Amniotic stem cell (primary cell): ENCODE data around the gene KREMEN1.
A peak's percentile ranks its signal among the peaks of the same experiment; 100 is the strongest.
"Not testable (repeated sequence)": the region's sequence is repeated elsewhere in the genome, so short reads cannot be mapped to it uniquely, and the experiment has no call there.

ENCODE experiments used
- DNase-seq: peaks from one replicate; lab custom pipeline; 2025; lab: John Stamatoyannopoulos, UW

KREMEN1 gene, protein sequence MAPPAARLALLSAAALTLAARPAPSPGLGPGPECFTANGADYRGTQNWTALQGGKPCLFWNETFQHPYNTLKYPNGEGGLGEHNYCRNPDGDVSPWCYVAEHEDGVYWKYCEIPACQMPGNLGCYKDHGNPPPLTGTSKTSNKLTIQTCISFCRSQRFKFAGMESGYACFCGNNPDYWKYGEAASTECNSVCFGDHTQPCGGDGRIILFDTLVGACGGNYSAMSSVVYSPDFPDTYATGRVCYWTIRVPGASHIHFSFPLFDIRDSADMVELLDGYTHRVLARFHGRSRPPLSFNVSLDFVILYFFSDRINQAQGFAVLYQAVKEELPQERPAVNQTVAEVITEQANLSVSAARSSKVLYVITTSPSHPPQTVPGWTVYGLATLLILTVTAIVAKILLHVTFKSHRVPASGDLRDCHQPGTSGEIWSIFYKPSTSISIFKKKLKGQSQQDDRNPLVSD

DNA sequence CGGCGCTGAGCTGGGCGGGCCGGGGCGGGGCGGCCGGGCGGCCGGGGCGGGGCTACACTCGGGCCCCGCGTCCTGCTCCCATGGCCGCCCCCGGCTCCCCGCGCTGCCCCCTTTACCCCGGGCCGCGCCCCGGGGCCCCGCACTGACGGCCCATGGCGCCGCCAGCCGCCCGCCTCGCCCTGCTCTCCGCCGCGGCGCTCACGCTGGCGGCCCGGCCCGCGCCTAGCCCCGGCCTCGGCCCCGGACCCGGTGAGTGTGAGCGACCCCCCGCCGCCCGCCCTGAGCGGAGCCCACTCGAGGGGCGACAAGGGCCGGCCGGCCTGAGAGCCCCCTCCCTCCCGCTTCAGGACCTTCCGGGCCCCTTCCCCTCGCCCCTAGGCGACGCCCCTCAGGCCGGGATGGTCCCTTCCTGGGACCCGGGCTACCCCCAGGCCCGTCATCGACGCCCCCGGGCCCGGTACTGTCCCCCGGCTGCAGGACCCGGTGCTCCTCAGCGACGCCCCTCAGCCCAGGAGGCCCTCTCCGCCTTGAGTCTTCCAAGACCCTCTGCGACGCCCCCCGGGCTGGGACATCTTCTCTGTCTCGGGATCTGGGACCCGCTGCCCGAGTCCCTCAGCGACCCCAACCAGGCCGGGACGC lies at the start of gene KREMEN1:
Gene KREMEN1, plus strand, starts transcription at position 57 of the 639 bp plus-strand sequence. Its CDS starts 96 bp downstream, at position 153.
- DNase-seq: no peak

DNA sequence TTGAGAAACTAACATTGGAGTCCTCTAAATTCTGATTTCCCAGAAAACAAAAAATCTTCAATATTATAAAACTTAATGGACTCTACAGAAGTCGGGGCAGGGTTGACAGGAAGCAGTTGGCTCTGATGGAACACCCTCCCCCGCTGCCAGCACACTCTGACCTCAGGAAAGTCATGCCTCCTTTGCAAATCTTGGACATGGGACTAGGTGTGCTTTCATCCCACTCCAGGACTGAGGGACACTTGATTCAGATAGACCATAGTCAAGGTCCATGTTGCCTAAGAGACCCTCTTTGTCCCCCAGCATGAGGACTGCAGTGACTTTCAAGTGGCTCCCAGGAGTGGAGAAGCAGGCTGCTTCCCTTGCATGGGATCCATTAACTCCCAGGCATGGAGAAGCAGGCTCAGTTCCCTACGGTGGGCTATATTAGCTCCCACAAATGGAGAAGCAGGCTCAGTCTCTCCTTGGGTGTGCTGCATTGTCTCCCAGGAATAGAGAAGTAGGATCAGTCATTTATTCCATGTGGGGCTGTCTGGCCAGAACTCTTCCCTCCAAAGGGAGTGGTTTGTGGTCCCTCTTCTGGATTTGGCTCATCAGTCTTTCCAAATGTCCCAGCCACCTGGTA lies 49.6 kb upstream of the KREMEN1 start:
- DNase-seq: no peak

DNA sequence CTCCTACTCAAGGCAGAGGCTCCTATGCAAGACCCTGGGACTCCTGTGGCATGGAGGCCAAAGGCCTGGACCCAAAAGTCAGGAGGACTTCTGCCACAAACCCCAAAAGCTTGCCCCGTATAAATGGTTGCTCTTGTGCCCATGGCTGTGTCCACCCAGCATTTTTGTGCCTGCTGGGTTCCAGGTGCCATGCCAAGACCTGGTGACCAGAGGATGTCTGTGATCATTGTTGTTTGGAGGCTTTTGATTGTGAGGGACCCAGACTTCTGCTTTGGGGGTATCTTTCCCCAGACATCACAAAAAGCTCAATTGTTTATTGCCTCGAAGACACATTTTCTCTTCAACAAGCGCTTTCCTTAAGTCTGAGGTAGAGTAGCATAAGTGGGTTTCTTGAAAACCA lies 46.3 kb upstream of the KREMEN1 start:
- no peak for DNase-seq

DNA sequence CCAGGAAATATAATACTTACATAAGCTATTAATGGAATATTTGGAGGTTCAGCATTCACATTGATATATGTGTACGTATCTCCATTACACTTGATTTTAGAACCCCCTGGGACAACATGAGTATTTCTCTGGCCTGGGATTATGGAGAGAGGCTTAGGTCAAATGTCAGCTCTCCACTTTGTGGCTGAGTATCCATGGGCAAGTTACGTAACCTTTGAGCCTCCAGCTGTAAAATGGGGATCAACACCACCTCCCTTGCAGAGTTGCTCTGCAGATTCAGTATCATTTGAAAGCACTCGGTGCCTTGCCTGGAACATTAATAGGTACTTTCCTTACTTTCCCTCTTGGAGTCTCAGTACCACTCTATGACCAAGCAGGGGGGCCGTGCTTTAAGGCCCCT lies 44.4 kb upstream of the KREMEN1 start:
- no peak for DNase-seq

DNA sequence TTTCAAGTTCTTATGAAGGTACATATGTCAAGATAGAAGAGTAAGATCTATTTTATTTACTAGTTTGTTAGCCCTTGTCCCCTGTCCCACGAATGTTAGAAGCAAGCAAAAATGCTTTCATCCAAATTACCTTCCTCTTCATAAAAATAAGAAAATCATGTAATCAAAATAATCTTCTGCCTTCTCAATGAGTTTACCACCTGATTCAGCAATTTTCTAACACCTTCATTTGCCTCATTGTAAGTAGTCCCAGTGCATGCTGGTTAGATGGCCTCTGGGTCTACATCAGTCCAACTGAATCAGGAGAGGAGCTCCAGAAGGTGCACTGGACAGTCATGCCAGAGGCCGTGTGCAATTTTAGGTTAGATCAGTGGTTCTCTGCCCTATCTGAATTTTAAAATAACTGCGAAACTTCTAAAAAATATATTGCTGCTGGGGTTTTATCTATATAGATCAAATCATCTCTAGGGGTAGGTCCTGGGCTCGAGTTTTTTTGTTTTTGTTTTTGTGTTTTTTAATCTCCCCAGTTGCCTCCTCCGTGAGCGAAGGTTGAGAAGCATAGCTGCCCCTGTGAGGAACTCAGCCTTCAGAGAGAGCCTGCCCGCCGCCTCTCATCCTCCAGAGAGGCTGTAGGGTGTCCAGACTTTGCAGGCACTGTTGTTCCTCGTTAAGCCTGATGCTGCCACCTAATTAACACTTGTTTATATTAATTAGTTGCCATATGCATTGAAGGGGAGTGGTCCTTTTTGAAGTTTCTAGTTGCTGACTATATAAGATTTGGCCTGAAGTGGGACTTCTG lies 43.4 kb upstream of the KREMEN1 start:
- DNase-seq: no peak

DNA sequence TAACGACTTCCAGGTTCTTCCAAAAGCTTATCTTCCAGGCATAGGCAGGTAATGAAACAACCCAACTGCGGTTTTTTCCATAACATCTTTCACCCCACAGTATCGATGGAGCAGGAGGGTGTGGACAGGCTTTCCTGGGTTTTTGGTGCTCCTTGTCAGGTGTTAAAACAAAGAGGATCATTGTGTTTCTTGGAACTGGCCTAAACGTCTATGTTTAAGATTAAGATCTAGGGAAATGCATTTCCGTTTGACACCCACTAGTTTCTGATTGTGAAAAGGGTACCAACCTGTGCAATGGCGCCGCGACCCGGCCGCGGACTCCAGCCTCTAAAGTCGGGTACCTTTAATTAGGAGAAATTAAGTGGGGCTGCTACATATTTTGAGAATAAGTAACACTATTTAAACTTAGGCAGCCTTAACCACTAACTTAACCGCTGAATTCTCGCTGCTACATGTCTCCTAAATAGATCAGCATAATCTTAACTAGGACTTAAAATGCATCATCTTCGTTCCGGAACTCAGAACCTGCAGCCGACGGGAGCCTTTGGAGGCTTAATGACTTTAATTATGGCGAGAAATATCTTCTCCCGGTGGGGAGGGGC lies 42.7 kb upstream of the KREMEN1 start:
- no peak for DNase-seq

DNA sequence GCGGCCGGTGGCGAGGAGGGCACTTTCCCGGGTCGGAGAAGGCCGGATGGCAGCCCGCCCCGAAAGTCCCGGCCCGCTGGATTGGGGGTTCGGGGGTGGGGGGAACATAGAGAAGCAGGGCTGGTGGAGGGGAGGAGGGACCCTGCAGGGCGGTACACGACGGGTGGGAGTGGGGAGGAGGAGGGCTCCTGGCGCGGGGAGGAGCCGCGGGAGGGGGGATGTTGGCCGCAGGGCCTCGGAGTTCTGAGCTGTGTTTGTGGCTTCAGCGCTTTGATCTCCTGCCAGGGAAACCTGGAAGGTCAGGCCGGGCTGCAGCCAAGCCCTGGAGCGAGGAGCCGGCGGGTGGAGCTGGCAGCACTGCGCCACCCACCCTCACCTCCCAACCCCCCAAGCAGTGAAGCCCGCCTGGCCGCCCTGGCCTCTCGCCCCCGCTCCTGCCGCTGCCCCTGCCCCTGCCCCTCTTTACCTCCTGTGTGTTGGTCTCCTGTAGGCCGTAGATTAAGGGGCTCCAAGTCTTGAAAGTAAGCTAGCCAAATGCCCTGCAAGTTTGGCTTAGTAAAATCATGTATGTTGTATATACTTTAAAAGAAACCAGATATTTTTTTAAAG lies 42.1 kb upstream of the KREMEN1 start:
- no peak for DNase-seq

DNA sequence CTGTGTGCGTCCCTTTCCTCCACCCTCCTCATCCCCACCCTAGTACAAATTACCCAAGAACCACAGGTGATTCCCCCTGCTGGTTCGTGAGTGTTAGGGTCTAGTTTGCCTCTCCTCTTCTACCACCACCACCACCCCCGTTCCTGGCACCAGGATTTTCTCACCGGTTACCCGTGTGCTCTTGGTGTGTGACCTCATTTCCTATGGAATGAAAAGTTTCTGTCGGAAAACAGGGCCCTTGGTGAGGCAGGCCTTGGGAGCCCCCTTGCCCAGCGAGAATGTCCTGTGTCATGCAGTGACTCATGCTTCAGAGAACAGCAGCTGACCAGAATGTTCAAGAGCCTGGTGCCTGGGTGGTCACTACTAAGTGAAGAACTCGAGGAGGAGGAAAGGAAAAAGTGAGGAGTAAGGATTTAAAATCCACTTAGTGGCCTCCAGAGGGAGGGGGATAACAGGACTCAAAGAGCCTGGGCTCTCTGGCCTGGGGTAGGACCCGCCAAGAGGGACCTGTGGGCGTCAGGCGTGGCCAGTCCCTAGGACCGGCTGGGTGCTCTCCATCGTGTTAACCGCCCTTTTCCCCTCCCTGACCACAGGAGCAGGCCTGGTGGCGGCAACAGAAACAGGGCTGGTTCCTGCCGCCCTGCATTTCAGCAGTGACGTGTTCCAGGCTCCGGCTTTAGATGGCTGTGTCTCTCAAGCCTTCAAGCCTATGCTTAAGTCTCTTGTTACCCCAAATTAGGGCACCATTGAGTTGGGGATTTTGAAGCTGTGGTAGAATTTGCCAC lies 41.4 kb upstream of the KREMEN1 start:
- peak; percentile 87 for DNase-seq

DNA sequence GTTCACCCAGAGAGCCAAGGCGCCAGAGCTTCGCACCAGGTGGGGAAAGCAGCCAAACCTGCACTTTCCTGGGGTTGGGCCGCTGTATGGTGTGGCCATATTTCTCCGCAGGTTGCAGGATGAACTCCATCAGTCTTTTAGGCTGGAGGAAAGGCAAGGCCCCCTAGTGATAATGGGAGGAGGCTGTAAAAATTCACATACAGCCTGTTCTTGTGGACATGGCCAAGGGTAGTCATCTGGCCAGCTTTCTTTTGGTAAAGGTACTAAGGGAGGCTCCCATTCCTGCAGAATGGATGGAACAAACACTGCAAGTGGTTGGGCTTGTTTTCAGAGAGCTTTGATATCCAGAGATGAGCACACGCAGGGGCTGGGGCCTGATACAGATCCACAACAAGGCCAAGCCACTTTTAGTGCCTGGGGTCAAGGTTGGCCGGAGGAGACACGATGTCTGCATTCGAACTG lies 40.8 kb upstream of the KREMEN1 start:
- no peak for DNase-seq

DNA sequence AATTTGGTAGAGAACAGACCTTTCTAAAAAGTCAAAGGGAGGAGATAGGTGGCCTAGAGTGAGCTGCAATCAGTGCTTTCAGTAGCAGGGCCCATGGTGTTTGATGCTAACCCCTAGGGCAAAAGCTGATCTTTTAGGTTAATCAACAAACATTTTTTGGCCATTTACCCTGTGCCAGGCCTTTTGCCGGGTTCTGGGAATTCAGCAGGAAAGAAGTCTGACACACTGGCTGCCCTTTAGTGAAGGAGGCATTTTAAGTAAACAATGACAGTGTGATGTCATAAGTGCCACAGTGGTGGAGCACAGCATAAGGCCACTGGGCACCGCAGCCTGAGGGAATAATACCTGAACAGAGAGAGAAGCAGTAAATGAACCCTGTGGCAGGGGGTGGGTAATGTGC lies 40.3 kb upstream of the KREMEN1 start:
- DNase-seq: no peak

DNA sequence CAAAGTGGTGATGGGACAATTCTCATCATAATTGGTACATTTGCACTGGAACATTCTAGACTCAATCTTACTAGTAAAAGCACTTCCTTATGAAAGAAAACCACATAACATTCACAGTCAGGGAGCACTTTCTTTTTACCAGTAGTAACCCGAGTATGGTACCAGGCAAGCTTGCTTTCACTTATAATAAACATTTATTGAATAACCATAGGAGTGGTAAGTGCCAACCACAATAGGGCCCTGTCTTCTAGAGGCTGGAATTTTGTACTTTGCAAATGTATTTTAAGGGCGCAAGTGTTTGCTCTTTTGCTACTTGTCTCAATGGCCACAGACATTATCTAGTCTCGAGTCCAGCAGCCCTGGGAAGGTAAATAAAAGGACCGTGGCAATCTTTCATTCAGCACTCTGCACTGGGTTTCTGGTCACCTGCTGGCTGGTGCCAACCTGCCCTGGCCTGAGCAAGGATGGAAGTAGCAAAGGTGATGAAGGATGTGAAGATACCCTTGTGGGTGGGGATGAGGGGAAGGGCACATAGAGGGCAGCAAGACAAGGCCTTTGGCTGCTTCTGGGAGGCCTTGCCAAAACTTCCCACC lies 35.4 kb upstream of the KREMEN1 start:
- no peak for DNase-seq

DNA sequence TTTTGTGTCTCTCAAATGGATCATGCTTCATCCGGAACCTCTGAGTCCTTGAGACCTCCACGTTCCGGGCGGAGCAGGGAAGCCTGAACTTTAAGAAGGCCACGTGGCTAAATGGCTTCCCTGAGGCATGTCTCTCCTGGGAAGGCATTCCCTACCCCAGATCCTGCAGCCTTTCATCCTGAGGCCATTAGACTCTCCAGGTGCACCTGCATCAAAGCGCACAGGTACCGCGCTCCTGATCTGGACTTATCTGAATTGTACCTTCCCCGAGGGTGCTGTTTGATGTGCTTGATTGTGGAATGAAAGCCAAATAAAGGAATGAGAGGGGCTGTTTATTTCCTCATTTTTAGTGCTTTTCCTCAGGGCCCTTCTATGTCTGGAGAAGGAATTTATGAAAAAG lies 33.7 kb upstream of the KREMEN1 start:
- DNase-seq: no peak

DNA sequence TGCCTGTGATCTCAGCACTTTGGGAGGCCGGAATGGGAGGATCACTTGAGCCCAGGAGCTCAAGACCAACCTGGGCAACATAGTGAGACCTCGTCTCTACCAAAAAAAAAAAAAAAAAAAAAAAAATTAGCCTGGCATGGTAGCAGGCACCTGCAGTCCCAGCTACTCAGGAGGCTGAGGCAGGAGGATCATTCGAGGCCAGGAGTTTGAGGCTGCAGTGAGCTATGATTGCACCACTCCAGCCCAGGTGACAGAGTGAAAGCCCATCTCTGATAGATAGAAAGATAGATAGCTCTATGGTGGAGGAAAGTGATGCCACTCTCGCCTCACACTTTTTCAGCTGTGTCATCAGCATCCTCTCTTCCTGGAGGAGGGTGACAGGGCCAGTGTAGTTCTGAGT lies 33.2 kb upstream of the KREMEN1 start:
- DNase-seq: not testable (repeated sequence)

DNA sequence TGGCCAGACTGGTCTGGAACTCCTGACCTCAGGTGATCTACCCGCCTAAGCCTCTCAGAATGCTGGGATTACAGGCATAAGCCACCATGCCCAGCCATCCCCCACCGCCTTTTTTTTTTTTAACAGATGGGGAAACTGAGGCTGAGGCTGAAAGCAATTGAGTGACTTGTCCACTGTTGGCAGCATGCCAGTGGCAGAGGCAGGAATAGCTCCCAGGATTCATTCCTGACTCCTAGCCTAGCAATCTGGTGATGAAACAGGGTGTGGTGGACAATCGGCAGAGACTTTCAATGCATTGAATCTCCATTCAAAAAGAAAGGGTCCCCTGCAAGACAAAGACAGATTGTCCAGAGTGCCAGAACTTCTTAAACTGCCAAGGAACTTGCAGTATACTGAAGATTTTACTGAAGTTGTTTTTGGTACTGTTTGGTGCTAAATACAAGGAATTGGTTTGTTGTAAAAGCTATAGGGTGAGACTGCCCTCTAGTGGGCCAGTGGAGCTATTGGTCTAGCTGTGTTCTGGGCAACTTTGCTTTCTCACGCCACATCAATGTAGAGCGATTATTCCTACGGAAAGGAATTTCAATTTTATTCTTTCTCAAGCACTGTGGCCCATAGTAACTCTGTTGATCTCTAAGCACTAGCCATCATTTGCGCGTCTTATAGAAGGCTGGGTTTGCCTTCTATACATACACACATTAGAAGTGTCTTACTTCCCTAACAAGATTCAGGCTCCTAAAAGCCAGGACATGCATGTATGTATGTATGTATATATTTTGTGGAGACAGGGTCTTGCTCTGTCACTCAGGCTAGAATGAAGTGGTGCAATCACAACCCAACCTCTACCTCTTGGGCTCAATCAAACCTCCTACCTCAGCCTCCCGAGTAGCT lies 32.2 kb upstream of the KREMEN1 start:
- peak; percentile 64 for DNase-seq

DNA sequence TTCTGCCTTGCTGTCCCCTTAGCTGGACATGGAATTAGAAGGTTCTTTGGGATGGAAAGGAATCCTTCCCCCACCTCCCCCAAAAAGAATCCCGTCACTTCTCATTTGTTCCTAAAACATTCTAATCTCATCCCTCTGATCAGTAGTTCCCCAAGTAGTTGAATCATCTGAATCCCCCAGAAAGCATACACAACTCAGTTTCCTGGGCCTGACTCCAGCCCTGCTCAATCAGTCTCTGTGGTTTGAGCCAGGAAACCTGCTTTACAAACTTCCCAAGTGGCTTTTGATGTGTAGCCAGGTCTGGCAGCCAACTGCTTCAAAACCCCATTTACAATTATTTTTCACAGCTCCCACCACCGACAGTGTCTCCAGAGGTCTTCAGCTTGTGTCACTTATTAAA lies 31.4 kb upstream of the KREMEN1 start:
- no peak for DNase-seq

DNA sequence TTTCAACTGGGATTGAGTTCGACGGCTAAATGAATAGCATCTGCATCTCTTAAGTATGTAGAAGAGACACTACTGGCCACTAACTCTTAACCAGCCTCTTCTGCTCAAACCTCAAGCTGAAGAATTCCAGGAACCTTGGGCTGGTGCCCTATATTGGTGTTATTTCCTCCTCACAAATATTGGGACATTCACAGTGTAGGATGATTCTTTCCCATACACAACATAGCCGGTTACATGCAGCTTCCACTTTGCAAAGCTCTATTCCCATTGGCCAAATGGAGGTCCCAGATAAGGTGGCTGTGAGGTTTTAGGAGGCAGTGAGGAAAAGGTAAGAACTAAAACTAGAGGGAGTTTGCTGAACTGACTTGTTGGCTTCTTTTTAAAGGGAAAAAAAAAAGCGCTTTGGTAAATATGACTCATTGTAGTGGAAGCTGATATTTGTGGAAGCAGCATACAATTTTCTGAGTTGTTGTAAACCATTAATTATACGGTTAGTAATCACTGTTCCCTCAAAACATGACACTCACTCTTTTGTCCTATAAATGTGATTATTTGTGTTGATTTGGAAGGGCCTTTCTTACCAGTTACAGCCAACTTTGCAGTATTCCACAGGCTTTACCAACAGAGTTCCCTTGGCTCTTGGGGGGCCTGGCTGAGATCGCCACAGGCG lies 28.8 kb upstream of the KREMEN1 start:
- peak; percentile 33 for DNase-seq

DNA sequence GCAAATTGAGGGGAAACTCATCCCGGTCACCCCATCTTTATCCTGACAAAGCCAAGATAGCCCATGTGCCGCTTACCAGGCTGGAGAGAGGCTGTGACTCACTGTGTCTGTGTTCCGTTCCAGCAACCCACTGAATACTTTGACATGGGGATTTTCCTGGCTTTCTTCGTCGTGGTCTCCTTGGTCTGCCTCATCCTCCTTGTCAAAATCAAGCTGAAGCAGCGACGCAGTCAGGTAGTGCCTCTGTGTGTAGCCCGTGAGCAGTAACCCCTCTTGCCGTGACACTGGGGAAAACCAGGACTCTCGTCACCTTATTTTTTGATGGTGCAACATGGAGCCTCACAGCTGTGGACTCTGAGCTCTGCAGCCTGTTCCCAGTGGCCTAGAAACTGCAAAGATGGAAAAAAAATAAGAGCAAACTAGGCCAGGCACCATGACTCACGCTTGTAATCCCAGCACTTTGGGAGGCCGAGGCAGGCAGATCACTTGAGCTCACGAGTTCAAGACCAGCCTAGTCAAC lies 28.1 kb upstream of the KREMEN1 start:
- peak; percentile 62 for DNase-seq
